HEK293 (cell line): ENCODE measurements around the gene VPS51.

ENCODE experiments used
- CTCF ChIA-PET: fragments of 350-600 bp; formaldehyde crosslinking; extraction: SDS; loops from one replicate; lab custom pipeline; 2021; ENCODE audit warnings: antibody characterized with exemption; lab: Yijun Ruan, JAX
- POLR2A ChIA-PET: fragments of 300-600 bp; formaldehyde crosslinking; extraction: SDS; loops from one replicate; lab custom pipeline; 2020; ENCODE audit warnings: antibody characterized with exemption, inconsistent platforms; lab: Yijun Ruan, JAX
- H3K27ac ChIP-seq: fragments of 200-500 bp; sonication (Bioruptor generic); 2 replicates; pipeline ENCODE4 v1.5.1; 2014; ENCODE audit warnings: low read depth, low read length, control low read depth, inconsistent platforms; ENCODE audit errors: extremely low read depth
- H3K36me3 ChIP-seq, 2 experiments: fragments of 200-500 bp in 1 of 2; sonication (Bioruptor generic) in 1 of 2; 1 replicate in 1 of 2; 2 replicates in 1 of 2; pipeline ENCODE4 v1.5.1; 2014 to 2017; ENCODE audit warnings: inconsistent platforms in 2 of 2, low read length in 2 of 2; ENCODE audit not compliant: control insufficient read depth in 2 of 2, insufficient read depth in 1 of 2
- H3K4me1 ChIP-seq: fragments of 200-500 bp; sonication (Bioruptor generic); 2 replicates; pipeline ENCODE4 v1.5.1; 2014; ENCODE audit warnings: mild to moderate bottlenecking, low read length, inconsistent platforms; ENCODE audit not compliant: control insufficient read depth, insufficient read depth
- H3K4me3 ChIP-seq: 2 replicates; pipeline ENCODE4 v1.5.1; 2011; ENCODE audit warnings: low read depth, mild to moderate bottlenecking, control low read depth, low read length, moderate library complexity
- H3K9me3 ChIP-seq: fragments of 200-500 bp; sonication (Bioruptor generic); 2 replicates; pipeline ENCODE4 v1.5.1; 2014; ENCODE audit warnings: low read depth, low read length, inconsistent platforms; ENCODE audit not compliant: control insufficient read depth, insufficient read depth
- GLIS1 ChIP-seq: fragments of 450-650 bp; formaldehyde crosslinking; IDR thresholded peaks from 2 replicates; pipeline ENCODE4 v1.5.1; 2016; ENCODE audit warnings: missing biosample characterization, missing genetic modification characterization
- HOXC10 ChIP-seq: sonication (generic); formaldehyde crosslinking; IDR thresholded peaks from 2 replicates; pipeline ENCODE4 v1.8.1; 2023; ENCODE audit warnings: mild to moderate bottlenecking, missing genetic modification reagents
- KLF17 ChIP-seq: fragments of 450-650 bp; formaldehyde crosslinking; IDR thresholded peaks from 2 replicates; pipeline ENCODE4 v1.5.1; 2016; ENCODE audit warnings: missing biosample characterization, missing genetic modification characterization
- KLF8 ChIP-seq: fragments of 450-650 bp; formaldehyde crosslinking; IDR thresholded peaks from 2 replicates; pipeline ENCODE4 v1.5.1; 2016; ENCODE audit warnings: missing biosample characterization, missing genetic modification characterization
- MZF1 ChIP-seq: fragments of 450-650 bp; formaldehyde crosslinking; IDR thresholded peaks from 2 replicates; pipeline ENCODE4 v1.5.1; 2017; ENCODE audit warnings: missing biosample characterization, missing genetic modification characterization, borderline replicate concordance
- REPIN1 ChIP-seq: fragments of 450-650 bp; formaldehyde crosslinking; IDR thresholded peaks from 2 replicates; pipeline ENCODE4 v1.5.1; 2017; ENCODE audit warnings: missing biosample characterization, missing genetic modification characterization, low read depth
- SCRT1 ChIP-seq: fragments of 450-650 bp; formaldehyde crosslinking; IDR thresholded peaks from 2 replicates; pipeline ENCODE4 v1.5.1; 2016; ENCODE audit warnings: missing biosample characterization, missing genetic modification characterization, borderline replicate concordance
- SP2 ChIP-seq: fragments of 450-650 bp; formaldehyde crosslinking; IDR thresholded peaks from 2 replicates; pipeline ENCODE4 v1.5.1; 2016; ENCODE audit warnings: missing biosample characterization, missing genetic modification characterization
- YY1 ChIP-seq: fragments of 450-650 bp; formaldehyde crosslinking; IDR thresholded peaks from 2 replicates; pipeline ENCODE4 v1.5.1; 2018; ENCODE audit warnings: missing biosample characterization, missing genetic modification characterization
- YY2 ChIP-seq: fragments of 450-650 bp; formaldehyde crosslinking; IDR thresholded peaks from 2 replicates; pipeline ENCODE4 v1.5.1; 2016; ENCODE audit warnings: missing biosample characterization, missing genetic modification characterization
- ZNF121 ChIP-seq: fragments of 450-650 bp; formaldehyde crosslinking; IDR thresholded peaks from 2 replicates; pipeline ENCODE4 v1.5.1; 2016; ENCODE audit warnings: missing biosample characterization, missing genetic modification characterization
- ZNF214 ChIP-seq: fragments of 450-650 bp; formaldehyde crosslinking; IDR thresholded peaks from 2 replicates; pipeline ENCODE4 v1.5.1; 2017; ENCODE audit warnings: missing biosample characterization, mild to moderate bottlenecking, missing genetic modification characterization, borderline replicate concordance
- ZNF311 ChIP-seq: fragments of 450-650 bp; formaldehyde crosslinking; IDR thresholded peaks from 2 replicates; pipeline ENCODE4 v1.5.1; 2017; ENCODE audit warnings: missing biosample characterization, missing genetic modification characterization, borderline replicate concordance
- ZNF350 ChIP-seq: fragments of 450-650 bp; formaldehyde crosslinking; IDR thresholded peaks from 2 replicates; pipeline ENCODE4 v1.5.0; 2017; ENCODE audit warnings: missing biosample characterization, mild to moderate bottlenecking, missing genetic modification characterization
- ZNF571 ChIP-seq: fragments of 450-650 bp; formaldehyde crosslinking; IDR thresholded peaks from 2 replicates; pipeline ENCODE4 v1.5.0; 2017; ENCODE audit warnings: missing biosample characterization, missing genetic modification characterization
- ZNF596 ChIP-seq: fragments of 450-650 bp; IDR thresholded peaks from 2 replicates; pipeline ENCODE4 v1.5.0; 2018; ENCODE audit warnings: missing biosample characterization, mild to moderate bottlenecking, missing genetic modification characterization, moderate library complexity
- ZNF621 ChIP-seq: fragments of 450-650 bp; formaldehyde crosslinking; IDR thresholded peaks from 2 replicates; pipeline ENCODE4 v1.5.1; 2017; ENCODE audit warnings: missing biosample characterization, missing genetic modification characterization
- ZNF664 ChIP-seq: fragments of 450-650 bp; formaldehyde crosslinking; IDR thresholded peaks from 2 replicates; pipeline ENCODE4 v1.5.1; 2016; ENCODE audit warnings: missing biosample characterization, missing genetic modification characterization
- ZNF776 ChIP-seq: fragments of 450-650 bp; formaldehyde crosslinking; IDR thresholded peaks from 2 replicates; pipeline ENCODE4 v1.5.0; 2017; ENCODE audit warnings: missing biosample characterization, missing genetic modification characterization, borderline replicate concordance
- TF ChIP-seq, protein P1 (sequence below): fragments of 450-650 bp; formaldehyde crosslinking; IDR thresholded peaks from 2 replicates; pipeline ENCODE4 v1.5.1; 2016; ENCODE audit warnings: missing biosample characterization, missing genetic modification characterization

The VPS51 gene

DNA sequence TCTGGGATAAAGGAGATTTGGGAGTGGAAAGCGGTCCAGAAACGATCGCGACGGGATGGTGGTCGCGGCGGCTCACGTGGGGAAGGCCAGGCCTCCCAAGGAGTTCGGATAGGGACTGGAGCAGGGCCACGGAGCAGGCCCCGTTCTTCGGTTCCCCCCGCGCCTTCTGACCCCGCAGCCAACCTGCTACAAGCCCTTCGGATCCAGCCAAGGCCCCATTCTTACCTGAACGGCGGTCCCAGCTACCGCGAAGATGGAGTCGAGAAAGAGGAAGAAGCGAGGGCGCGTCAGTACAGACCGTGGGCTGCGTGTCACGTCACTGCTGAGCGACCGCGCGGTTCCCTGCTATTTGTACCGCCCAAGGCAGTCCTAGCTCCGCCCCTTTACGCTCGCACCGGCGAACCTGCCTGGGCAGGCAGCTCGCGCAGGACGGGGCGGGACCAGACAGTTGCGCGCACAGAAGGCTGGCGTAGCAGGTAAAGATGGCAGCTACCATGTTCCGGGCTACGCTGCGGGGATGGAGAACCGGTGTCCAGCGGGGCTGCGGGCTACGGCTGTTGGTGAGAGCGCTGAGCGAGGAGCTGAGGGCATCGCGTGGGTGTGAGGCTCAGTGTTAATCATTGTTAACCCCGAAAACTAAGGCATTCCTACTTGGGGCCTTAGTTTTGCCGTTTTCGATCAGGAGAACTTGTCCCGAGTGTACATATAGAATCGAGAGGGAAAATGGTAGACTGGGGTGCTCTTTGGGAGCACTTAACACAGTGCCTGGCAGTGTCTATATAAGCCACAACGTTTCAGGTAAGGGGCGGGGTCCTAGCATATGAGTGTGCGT, 26.1 kb downstream of the VPS51 start, which contains the start of the genes FAU and MRPL49 (continued):
- TF ChIP-seq ZNF350 (tag by site-specific recombination) (no peak), ZNF571 (tag by site-specific recombination) (no peak), KLF17 (0 out of 2 replicates have a peak, but pooled peaks have one; percentile 31), ZNF121 (tag by site-specific recombination) (no peak), YY1 (tag by site-specific recombination) (peak; percentile 79), YY2 (tag by site-specific recombination) (peak; percentile 86), MZF1 (tag by site-specific recombination) (no peak), HOXC10 (CRISPR knock-in tag) (peak; percentile 82; the same call in 1 of the 2 replicates), ZNF596 (tag by site-specific recombination) (no peak), ZNF214 (no peak), SCRT1 (tag by site-specific recombination) (no peak), ZNF621 (tag by site-specific recombination) (no peak), REPIN1 (tag by site-specific recombination) (no peak), SP2 (peak; percentile 96), KLF8 (peak; percentile 80), ZNF311 (tag by site-specific recombination) (no peak)
- TF ChIP-seq, all 188 proteins: peak for 41

GRCh38 chr11:65124480-65125196, 28.6 kb downstream of the VPS51 start:
- H3K9me3 ChIP-seq: no peaks in the 10 kb centered on the region
- no peak overlapping the region for H3K4me3 ChIP-seq
- POLR2A ChIA-PET: interaction anchor here (1.3 to 1.5 kb wide), 2 partner anchors 11 to 280 kb away, joined by 3 to 5 read pairs; partner anchors contain the start of gene CDC42BPG
- H3K36me3 ChIP-seq: peaks cover 0 to 79% of the 10 kb centered on the region in 2 experiments; a peak in 2 of 3 replicates
- H3K27ac ChIP-seq: no peak overlapping the region
- TF ChIP-seq GLIS1 (tag by site-specific recombination): peak; percentile 83
- TF ChIP-seq ZNF776 (tag by site-specific recombination): no peak
- CTCF ChIA-PET: interaction anchor here (1.6 kb wide), 1 partner anchor 14 kb away, joined by 7 read pairs; no protein-coding TSS in a partner anchor
- H3K4me1 ChIP-seq: peaks cover 3% of the 10 kb centered on the region; the same call in 1 of the 2 replicates

DNA sequence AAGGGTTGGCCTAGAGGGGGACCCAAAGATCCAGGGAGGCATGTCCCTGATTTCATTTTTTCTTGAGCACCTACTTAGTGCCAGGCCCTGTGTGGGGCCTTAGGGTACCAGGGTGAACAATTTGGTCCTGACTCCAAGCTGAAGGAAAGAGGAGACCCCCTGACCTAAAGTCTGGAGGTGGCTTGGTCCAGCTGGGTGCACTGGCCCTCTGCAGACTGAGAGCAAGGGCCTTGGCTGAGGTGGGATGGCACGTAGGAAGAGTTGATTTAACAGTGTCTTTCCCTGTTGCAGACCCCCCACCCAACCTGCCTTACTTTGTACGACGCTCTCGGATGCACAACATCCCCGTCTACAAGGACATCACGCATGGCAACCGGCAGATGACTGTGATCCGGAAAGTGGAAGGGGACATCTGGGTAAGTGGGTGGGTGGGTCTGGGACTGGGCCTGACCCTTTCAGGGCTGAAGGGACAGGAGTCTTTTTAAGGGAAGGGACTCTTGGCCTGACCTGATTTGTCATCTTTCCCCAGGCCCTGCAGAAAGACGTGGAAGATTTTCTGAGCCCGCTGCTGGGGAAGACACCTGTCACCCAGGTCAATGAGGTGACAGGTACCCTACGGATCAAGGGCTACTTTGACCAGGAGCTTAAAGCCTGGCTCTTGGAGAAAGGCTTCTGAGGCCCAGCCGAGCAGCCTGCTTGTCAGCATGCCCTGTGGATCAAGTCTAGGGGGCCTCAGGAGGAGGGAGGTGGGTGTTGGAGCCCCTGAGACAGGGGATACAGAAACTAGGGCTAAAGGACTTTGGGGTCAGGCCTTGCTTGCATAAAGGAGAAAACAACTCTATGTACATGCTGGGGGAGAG, 29.4 kb downstream of the VPS51 start:
- TF ChIP-seq, protein P1, sequence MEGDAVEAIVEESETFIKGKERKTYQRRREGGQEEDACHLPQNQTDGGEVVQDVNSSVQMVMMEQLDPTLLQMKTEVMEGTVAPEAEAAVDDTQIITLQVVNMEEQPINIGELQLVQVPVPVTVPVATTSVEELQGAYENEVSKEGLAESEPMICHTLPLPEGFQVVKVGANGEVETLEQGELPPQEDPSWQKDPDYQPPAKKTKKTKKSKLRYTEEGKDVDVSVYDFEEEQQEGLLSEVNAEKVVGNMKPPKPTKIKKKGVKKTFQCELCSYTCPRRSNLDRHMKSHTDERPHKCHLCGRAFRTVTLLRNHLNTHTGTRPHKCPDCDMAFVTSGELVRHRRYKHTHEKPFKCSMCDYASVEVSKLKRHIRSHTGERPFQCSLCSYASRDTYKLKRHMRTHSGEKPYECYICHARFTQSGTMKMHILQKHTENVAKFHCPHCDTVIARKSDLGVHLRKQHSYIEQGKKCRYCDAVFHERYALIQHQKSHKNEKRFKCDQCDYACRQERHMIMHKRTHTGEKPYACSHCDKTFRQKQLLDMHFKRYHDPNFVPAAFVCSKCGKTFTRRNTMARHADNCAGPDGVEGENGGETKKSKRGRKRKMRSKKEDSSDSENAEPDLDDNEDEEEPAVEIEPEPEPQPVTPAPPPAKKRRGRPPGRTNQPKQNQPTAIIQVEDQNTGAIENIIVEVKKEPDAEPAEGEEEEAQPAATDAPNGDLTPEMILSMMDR (tag by site-specific recombination): no peak
- TF ChIP-seq ZNF664 (tag by site-specific recombination): peak; percentile 81
- H3K4me3 ChIP-seq: no peak overlapping the region
- POLR2A ChIA-PET: interaction anchor here (1.0 to 1.5 kb wide), 3 partner anchors 10 to 281 kb away, joined by 3 to 5 read pairs (median 3); partner anchors contain the start of genes CDC42BPG and TM7SF2
- no peak overlapping the region for H3K27ac ChIP-seq
- CTCF ChIA-PET: interaction anchor here (1.6 kb wide), 1 partner anchor 15 kb away, joined by 7 read pairs; no protein-coding TSS in a partner anchor
- no peaks in the 10 kb centered on the region for H3K9me3 ChIP-seq
- H3K36me3 ChIP-seq: peaks cover 0 to 79% of the 10 kb centered on the region in 2 experiments; a peak in 2 of 3 replicates
- H3K4me1 ChIP-seq: peaks cover 3% of the 10 kb centered on the region; the same call in 1 of the 2 replicates
